Activated effector memory CD4-positive, alpha-beta T cell treated with anti-CD3 and anti-CD28 coated beads, Interleukin-2, amount 50 U/mL, for 16 hours (primary cell): ENCODE measurements around the gene SUCO.

Source experiments
- DNase-seq: peaks from one replicate; pipeline ENCODE4 v3.0.0-alpha.2; 2020

SUCO gene

DNA sequence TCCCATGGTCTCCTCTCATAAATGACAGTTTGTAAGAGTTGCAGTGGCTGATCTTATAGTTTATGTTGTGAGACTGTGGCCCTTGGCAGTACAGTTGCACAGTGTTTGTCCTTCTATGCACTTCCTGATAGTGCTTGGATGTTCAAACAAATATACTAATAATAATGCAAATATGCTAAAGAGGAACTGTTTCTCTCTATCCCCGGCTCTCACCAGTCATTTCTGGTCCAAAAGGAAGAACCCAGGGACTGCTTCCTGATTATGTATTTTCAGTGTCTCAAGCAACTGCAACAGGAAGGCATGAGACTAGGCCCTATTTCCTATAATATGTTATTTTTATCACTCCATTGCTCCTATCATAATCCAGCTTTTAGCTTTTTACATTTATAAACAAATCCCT lies 17.0 kb upstream of the SUCO start:
- no peak for DNase-seq

DNA sequence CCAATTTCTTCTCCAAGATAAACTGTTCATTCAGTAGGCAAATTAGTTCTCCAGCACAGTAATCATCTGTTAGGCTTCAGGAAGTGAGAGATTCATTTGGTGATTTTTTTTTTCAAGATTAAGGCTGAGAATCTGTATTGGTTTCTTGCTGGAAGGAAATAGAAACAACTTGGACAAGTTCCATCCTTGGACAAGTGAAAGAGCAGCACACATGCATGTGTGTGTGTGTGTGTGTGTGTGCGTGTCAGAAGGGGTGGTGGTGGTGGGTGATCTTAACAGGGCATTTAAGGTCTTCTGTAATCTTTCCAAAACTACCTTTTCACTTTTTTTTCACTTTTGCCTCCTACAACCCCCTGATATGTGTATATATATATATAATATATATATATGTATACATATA lies 15.9 kb upstream of the SUCO start:
- DNase-seq = no peak

DNA sequence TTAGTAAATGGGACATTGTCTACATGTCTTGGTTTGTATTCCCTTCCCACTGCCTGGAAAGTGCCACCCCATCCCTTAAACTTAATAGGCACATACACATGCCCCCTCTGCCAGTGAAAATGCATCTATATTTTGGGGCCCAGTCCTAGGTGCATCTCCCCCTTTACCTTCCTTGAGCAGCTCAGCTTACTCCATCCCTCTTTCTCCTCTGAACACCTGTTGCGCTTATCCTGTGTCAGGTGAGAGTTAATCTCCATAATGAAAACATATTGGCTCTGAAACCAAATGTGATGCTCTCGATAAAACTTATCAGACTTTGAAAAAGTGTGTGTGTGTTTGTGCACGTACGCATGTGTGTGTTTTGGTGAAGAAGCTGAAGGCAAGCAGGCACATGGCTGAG lies 15.4 kb upstream of the SUCO start:
- no peak for DNase-seq

DNA sequence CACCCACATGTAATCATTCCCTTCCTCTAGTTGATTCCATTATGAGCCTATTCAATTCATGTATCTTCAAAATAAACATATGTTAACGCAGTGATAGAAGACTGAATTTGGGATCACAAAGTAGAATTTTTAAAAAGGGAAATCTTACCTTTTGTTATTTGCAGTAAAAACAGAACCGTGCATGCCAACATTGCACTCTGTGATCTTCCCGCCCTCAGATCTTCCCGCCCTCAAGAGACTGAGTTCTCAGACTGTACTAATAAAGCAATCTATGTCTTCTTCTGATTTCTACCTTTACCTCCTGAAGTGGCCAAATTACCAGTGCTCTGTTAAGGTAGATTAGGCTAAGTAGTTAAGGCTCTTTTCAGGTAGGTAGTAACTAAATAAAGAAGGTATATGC lies 3.6 kb upstream of the SUCO start:
- no peak for DNase-seq

DNA sequence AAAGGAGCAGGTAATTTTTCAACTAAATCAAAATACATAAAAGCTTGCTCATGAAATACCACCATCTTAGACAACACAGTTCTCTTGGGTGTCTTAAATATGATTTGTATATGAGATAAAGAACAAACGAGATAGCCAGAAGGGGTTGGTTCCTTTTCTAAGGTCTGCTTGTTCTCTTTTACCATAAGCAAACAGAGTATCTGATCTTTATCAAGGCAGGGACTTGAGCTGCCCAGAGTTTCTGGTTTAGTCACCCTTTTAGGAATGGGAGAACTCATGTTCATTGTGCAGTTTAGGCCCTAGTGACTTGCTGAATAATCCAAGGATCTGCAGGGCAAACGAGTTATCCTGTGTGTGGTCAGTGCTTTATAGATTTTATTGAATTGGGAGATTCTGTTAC lies 3.0 kb upstream of the SUCO start:
- no peak for DNase-seq

DNA sequence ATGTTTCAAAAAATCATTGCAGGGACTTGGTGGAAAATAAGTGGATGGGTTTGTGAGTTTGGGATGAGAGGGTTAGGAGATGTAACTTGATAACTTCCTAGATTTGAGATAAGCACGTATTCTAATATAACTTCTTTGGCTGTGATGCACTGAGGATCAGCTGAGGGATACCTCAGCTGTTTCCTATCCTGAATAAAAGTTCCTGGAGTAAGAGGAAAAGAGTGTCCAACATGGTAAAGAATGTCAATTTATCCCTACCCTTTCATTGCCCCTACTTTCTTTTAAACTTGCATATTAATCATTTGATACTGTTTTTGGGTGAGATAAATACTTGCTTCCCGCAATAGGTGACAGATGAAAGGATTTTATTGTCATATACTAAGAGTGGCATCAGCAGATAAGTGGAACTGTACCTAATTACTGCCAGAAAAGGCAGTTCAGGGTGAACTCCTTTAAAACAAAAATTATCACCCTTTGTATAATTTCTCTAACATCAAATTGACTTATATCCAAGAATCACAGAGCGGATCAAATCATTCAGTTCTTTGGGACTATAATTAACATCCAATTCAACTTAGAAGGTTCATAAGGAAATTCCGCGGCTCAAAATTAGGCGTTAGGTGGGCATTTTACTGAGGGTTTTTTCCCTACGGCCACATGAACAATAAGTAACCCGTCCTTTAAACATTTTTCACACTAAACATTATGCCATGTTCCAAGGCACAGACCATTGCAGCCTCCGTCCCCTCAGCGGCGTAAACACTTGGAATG lies 1.4 kb upstream of the SUCO start:
- no peak for DNase-seq

DNA sequence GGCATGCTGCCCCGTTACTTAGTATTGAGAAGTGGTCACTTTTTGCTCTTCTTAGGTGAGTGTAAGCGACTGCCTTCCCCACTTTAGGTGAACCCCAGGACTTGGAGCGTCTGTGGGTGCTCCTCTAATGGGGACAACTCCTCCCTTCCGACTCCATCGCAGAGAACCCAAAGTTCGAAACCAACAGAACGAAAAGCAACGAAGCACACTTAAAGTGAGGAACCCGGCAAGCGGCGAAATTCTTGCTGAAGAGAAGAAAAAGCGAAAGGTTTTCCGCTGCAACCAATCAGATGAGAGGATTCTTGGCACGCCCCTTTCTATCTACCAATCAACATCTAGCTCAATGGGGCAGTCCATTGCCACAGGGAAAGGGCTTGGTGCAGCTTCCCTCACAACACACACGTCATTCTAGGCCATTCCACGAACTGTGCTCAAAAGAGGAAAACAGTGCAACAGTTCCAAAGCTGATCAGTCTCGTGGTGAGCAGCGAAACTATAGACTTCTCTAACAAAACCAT lies 709 bp upstream of the SUCO start:
- DNase-seq = peak; percentile 94

DNA sequence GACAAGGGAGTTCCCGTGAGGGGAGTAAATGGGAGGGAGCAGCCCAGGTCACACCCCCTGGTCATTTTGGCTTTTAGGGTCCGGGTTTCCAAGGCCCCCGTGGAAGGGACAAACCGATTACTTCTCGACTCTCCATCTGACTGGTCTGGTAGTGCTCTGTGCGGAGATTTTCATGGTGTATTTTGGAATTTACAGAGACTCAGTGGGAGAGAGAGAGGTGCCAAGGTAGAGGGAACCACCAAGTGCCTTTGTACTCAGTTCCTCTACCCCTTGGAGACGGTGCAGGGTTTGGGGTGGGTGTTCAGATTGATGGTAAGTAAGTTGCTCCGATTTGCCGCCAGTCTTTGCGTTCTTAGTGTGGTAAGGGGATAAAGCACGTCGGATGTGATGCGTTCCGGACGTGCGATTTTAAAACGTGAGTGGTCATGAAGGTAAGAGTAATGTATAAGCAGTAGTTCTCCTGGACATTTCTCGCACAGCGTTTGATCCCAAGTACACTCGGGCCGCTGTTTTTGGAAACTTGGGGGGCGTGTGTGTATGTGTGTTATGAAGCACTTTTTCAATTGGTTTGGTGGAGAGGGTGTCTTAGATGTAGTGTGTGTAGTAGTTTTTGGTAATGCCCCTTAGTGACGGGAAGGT lies 682 bp downstream of the SUCO start:
- DNase-seq = peak; percentile 76

DNA sequence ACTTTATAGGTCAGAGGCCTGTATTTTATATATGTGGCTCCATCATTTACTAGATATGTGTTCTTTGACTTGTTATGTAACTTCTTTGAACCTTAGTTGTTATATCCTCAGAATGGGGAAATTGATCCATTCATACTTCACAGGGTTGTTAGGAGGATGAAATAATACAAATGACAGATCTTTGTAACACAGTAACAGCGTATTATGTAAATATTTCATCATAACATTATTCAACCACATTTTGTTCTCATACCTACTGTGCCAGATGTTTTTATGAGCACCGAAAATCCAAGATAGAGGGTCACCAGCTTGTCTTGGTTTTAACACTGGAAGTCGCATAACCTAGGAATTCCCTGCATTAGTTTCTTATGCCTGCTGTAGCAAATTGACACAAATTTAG lies 3.3 kb downstream of the SUCO start:
- DNase-seq = no peak

DNA sequence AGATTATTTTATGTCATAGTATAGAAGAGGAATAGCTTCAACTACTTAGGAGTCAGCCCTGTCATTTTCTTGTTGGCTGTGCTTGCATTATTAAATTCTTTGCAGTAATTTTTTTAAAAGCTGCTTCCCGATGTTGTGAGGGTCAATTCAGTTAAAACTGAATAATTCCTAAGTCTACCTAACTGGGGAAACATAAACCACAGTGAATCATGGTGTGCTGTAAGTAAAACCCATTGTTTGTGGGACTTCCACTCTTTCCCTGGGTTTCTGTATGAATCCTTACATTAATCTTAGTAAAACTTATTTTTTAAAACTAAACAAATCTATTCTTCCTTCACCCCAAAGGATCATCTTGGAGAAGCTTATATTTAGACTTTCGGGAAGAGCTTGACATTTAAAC lies 4.4 kb downstream of the SUCO start:
- DNase-seq = no peak

DNA sequence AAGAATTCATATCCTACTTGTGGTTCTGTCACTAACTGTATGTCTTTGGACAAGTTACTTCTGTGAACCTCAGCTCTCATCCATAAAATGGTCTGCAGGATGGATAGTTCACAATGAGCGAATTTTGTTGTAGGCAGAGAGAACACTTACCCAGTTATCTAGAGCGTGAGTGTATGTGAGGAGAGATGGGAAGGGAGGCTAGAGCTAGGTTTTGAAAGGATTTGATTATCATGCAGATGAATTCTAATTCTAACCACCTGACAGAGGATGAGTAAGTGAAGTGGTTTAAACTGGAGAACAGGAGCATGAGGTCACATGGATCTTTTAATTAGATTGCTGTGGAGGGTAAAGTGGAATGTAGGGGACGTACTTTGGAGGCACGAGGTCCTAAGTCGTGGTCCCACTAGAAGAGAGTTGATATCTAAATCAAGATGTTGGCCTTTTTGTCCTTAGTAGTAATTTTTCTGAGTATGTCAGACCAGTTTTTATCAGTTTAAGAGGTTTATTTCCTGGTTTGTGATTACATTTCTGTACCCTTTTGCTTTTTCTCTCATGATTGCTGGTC lies 5.0 kb downstream of the SUCO start:
- DNase-seq = no peak

DNA sequence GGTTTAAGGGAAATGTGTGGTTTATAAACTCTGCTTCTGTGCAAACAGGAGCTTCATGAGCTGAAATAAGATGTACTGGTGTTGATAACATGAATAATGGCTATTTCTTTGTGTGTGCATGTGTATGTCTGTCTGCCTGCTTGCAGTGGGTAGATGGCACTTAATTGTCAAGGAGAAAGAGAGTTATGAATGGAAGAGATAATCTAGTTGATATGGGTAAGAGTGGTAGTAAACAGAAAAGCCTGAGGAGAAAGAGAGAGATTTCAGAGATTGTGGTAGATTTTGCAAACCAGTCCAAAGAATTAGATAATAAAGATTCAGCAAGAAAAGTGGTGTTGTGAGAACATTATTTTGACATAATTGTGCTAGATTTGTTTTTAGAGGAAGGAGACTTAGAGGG lies 7.7 kb downstream of the SUCO start:
- DNase-seq = no peak

DNA sequence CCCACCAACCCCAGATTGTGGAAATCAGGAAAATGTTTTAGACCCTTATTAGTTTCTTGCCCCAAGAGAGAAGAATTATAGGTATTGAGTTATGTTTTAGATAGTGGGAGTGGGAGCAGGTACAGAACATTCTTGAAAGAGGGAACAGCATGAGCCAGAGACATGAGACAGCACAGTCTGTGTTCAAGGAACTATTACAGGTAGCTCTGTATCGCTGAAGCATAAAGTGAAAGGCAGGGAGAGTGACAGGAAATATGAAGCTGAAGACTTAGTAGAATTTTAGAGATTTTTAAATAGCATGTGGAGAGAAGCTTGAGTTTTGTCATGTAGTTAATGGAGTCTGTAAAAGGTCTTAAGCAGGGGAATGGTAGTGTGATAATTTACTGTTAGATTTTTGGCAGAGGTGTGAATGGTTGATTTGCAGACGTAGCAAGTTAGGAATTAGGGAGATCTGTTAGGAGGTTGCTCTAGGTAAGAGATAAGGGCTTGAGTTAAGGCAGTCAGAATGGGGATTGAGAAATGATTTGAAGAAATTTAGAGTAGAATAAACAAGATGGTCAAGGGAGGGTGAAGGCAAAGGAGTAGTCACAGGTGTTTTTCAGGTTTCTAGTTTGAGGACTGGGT lies 11.6 kb downstream of the SUCO start:
- no peak for DNase-seq

DNA sequence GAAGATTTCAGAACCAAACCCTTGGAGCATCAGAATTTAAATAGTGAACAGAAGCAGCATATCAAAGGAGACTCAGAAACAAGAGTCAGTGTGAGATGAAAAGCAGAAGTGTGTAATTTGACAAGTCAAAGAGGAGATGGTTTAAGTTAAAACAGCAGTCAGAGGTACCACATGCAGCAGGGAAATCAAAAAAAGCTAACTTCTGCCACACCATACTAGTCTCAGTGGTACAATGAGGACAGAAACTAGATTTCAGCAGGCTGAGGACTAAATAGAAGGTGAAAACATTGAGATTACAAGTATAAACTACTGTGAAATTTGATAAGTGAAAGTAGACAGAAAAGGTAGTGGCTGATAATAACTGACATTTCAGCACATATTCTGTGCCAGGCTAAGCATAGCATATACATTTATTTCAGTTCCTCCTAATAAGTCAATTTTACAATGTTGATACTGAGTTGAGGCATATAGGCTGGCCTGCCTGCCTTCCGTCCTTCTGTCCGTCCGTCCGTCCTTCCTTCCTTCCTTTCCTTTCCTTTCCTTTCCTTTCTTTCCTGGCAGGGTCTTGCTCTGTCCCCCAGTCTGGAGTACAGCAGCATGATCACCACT lies 12.6 kb downstream of the SUCO start:
- no peak for DNase-seq

DNA sequence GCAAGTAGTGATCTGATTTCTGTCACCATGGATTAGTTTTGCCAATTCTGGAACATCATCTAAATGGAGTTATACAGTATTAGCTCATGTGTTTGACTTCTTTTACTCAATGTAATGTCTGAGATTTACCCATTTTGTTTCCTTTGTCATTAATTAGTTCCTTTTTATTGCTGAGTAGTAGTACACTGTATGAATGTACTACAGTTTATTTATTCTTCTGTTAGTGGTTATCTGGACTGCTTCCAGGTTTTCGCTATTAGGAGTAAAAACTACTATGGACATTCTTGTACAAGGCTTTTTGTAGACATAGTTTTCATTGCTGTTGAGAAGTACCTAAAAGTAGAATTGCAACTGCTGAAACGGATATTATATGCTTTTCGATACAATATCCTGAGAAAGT lies 14.1 kb downstream of the SUCO start:
- DNase-seq = no peak

DNA sequence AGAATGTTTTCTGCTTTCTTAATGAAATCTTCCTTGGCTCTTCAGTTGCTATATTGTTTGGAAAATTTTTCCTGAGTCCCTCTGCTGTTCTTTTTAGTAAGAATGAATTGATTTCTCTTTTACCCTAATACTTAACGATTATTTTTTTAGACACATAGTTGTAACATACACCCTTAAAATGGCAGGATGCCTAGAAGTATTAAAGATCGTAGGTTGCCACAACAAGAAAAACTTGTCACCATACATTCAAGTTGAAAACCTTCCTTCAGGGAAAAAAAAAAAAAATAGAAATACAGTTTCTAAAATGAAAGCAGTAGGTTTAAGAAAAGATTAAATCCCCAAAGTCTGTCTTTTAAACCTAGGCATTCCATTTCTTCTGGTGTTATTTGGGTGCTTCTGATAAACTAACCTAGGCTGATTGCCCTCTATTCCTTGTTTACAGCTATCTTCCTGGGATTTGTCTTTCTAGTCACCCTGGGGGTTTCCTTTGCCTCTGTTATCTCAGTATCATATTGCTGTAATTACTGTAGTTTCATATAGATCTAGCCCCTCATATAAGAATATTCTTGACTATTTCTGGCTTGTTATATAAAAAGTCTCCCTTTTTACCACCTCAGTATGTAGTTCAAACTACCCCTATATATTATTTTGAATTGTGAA lies 16.8 kb downstream of the SUCO start:
- DNase-seq = no peak

DNA sequence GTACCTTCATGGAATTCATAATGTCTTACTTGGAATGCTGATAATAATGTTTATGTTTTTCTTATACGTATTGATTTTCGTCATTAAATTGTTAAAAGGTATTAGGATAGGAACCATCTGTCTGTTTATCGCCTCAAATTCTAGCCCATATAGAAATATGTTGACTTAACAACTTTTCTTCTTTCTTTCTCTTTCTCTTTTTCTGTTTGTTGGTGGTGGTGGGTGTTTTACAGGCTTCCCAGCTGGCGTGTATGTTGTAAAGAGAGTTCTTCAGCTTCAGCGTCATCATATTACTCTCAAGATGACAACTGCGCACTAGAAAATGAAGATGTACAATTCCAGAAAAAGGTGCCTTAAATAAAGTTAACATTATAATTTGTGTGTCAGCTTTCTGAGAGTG lies 18.3 kb downstream of the SUCO start:
- DNase-seq = no peak

DNA sequence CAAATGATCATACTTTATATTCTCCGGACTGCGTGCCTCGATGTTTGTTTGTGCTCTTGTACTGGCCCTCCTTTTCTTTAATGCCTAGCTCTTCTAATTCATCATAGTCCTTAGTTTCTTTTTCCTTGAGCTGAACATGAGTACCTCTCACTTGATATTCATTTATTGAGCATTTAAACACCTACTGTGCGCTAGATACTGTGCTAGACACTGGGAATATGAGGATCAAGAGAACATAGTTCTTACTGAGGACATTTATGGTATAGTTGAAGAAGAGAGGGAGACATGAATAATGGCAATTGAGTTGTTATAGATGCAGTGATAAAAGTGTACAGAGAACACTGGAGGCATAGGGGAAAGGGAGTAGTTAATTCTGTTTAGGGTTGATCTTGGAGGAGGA lies 22.0 kb downstream of the SUCO start:
- DNase-seq = no peak

DNA sequence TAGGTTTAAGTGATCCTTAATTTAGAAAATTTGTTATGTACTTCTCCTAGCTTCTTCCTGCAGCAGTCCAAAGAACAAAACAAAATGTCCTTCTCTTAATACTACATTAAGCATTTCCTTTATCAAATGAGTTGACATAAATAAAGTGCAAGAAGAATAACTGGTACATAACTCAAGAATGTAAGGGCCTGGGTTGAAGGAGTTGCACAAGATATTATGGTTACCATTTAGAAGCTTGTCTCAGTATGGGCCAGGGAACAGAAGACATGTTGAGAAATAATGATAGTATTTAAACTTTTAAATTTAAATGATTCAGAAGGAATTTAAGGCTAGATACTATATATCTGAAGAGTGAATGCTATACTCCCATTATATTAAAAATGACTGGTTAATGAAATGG lies 23.5 kb downstream of the SUCO start:
- DNase-seq = no peak

DNA sequence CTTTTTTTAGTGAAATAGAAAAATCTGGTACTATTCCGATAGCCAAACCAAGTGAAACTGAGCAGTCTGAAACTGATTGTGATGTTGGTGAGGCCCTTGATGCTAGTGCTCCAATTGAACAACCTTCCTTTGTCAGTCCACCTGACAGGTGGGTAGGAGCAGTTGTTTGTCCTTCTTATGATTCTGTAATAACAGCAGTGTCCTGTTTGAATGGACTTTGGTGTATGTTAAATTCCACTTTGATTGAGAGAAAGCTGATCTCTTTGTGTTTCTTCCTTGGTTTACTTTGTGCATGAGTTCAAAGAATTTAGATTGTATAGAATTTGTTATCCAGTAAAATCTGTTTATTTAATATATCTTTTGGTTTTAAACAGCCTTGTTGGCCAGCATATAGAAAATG lies 24.3 kb downstream of the SUCO start:
- no peak for DNase-seq

DNA sequence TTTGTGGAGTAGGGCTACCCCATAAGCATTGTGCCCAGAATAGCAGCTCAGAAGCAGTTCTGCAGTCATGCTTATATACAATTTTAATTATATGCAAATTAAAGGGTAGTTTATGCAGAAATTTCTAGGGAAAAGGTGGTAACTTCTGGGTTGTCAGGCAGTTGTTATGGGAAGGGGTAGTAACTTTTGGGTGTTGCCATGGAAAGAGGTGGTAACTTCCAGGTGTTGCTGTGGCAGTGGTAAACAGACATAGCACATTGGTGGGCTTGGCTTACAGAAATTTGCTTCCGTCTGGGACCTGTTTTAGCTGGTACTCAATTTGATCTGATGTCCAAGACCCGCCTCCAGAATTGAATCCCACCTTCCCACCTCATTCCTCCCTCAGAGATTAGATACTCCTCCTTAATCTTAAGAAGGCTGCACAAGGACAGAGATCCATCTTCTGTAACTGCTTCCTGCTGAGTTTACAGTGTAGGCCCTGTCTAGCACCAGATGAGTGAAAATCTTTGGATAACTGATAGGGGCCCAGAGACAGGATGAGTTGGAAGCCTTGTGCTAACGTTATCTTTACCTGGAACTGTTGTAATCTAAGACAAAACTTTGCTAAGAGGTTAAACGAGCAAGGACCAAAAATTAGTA lies 26.7 kb downstream of the SUCO start:
- DNase-seq = no peak

DNA sequence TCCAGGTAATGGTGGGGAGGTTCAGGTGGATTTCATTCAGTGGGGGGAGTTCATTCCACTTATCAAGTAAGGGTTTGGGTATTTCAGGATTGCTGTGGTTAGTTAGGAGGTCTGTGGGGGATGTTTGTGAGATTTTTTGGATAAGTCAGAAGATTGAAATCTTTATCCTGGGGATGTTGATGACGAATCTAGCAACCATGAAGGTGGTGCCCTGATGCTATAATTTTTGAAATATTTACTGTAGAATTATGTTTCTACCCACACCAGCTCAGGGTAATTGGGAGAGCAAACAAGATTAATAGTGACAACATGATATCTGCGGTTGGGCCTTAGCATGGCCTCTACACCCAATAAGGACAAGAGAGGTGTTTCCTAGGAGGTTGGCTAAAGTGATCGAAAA lies 28.3 kb downstream of the SUCO start:
- DNase-seq = no peak
